ENCODE results near the gene SMYD3. TPM values are rescaled to one million over a fixed set of nuclear protein-coding genes. Genes with fewer than 3 reads are reported as not detected.

Gene SMYD3
- total RNA-seq, 1 donor from 2014 or later, result 27.2 TPM

- Histone ChIP-seq H3K36me3 (no peaks in the 10 kb centered on the region), H3K4me3 (no peak overlapping the region), H3K4me1 (no peaks in the 10 kb centered on the region), H3K27ac (no peak overlapping the region), H3K9me3 (no peaks in the 10 kb centered on the region), H3K27me3 (no peaks in the 10 kb centered on the region)
- ATAC-seq (peak; percentile 50), DNase-seq (no peak)
- intact Hi-C loops (cut with DNase I), result no loop called here
- TF ChIP-seq CTCF (IDR thresholded peaks at IDR 0.05), result peak; percentile 62
Observed at GRCh38 chr1:246450611-246451251, 56.3 kb downstream of the SMYD3 start.

GRCh38 chr1:246448373-246448772 is 58.7 kb downstream of the SMYD3 start:
- Histone ChIP-seq H3K36me3 (no peaks in the 10 kb centered on the region), H3K9me3 (no peaks in the 10 kb centered on the region), H3K27me3 (no peaks in the 10 kb centered on the region), H3K4me1 (no peaks in the 10 kb centered on the region), H3K4me3 (no peak overlapping the region), H3K27ac (no peak overlapping the region)
- no peak for ATAC-seq
- intact Hi-C loops (cut with DNase I), result no loop called here
- DNase-seq, result no peak
- no peak for TF ChIP-seq CTCF (IDR thresholded peaks at IDR 0.05)

GRCh38 chr1:246447501-246447900 is 59.6 kb downstream of the SMYD3 start:
- ATAC-seq (no peak), DNase-seq (no peak)
- H3K36me3 ChIP-seq, result no peaks in the 10 kb centered on the region
- H3K9me3 ChIP-seq, result no peaks in the 10 kb centered on the region
- no peaks in the 10 kb centered on the region for H3K4me1 ChIP-seq
- TF ChIP-seq CTCF (IDR thresholded peaks at IDR 0.05), result no peak
- no peaks in the 10 kb centered on the region for H3K27me3 ChIP-seq
- H3K27ac ChIP-seq, result no peak overlapping the region
- no peak overlapping the region for H3K4me3 ChIP-seq
- intact Hi-C loops (cut with DNase I), result no loop called here

GRCh38 chr1:246445503-246445902 is 61.6 kb downstream of the SMYD3 start:
- Histone ChIP-seq H3K4me1 (no peaks in the 10 kb centered on the region), H3K9me3 (no peaks in the 10 kb centered on the region), H3K4me3 (no peak overlapping the region), H3K36me3 (no peaks in the 10 kb centered on the region), H3K27ac (no peak overlapping the region), H3K27me3 (no peaks in the 10 kb centered on the region)
- ATAC-seq (no peak), DNase-seq (no peak)
- TF ChIP-seq CTCF (IDR thresholded peaks at IDR 0.05), result no peak
- intact Hi-C loops (cut with DNase I), result no loop called here

- no peak overlapping the region for H3K27ac ChIP-seq
- no peak overlapping the region for H3K4me3 ChIP-seq
- H3K4me1 ChIP-seq, result no peaks in the 10 kb centered on the region
- no peaks in the 10 kb centered on the region for H3K27me3 ChIP-seq
- TF ChIP-seq CTCF (IDR thresholded peaks at IDR 0.05), result no peak
- no peaks in the 10 kb centered on the region for H3K36me3 ChIP-seq
- H3K9me3 ChIP-seq, result no peaks in the 10 kb centered on the region
- intact Hi-C loops (cut with DNase I), result no loop called here
- ATAC-seq (no peak), DNase-seq (no peak)
Observed at GRCh38 chr1:246444617-246445016, 62.5 kb downstream of the SMYD3 start.

- Histone ChIP-seq H3K36me3 (no peaks in the 10 kb centered on the region), H3K4me1 (no peaks in the 10 kb centered on the region), H3K9me3 (no peaks in the 10 kb centered on the region), H3K4me3 (no peak overlapping the region), H3K27me3 (no peaks in the 10 kb centered on the region), H3K27ac (no peak overlapping the region)
- ATAC-seq, result no peak
- intact Hi-C loops (cut with DNase I), result no loop called here
- DNase-seq, result no peak
- TF ChIP-seq CTCF (IDR thresholded peaks at IDR 0.05), result no peak
Observed at GRCh38 chr1:246437961-246438360, 69.1 kb downstream of the SMYD3 start.
